T-helper 2 cell treated with Interferon-gamma antibody and Interleukin-4, amounts not matched to agents 100 ng/mL and 5 ng/mL, for 36 hours (primary cell): Measurements from ENCODE around the gene CLIC5. TPM values are rescaled to one million over a fixed set of nuclear protein-coding genes. Genes with fewer than 3 reads are reported as not detected.

Experiments
- intact Hi-C: fragments of 100-400 bp; cut with micrococcal nuclease; formaldehyde crosslinking; loops from one replicate; pipeline ENCODE4 v1.15.1; 2023
- total RNA-seq: library from RNA; stranded (reverse); gene quantifications from 2 replicates; pipeline ENCODE4 v1.2.3, GENCODE V29; 2022

Gene CLIC5
- total RNA-seq, 1 donor from 2014 or later = 2.6 TPM

- intact Hi-C loops = no loop called here
Observed at GRCh38 chr6:46036911-46037310, 21.3 kb upstream of the CLIC5 start.

GRCh38 chr6:46035242-46035641, 19.6 kb upstream of the CLIC5 start:
- intact Hi-C loops = no loop called here

- intact Hi-C loops = no loop called here
Observed at GRCh38 chr6:46032110-46032998, 16.7 kb upstream of the CLIC5 start.

GRCh38 chr6:46029602-46030001, 13.9 kb upstream of the CLIC5 start:
- intact Hi-C loops = no loop called here

- intact Hi-C loops = no loop called here
Observed at GRCh38 chr6:46026307-46026706, 10.6 kb upstream of the CLIC5 start.

- intact Hi-C loops = no loop called here
Observed at GRCh38 chr6:46025573-46025972, 9.9 kb upstream of the CLIC5 start.

- intact Hi-C loops = no loop called here
Observed at GRCh38 chr6:46024124-46024769, 8.6 kb upstream of the CLIC5 start.

DNA sequence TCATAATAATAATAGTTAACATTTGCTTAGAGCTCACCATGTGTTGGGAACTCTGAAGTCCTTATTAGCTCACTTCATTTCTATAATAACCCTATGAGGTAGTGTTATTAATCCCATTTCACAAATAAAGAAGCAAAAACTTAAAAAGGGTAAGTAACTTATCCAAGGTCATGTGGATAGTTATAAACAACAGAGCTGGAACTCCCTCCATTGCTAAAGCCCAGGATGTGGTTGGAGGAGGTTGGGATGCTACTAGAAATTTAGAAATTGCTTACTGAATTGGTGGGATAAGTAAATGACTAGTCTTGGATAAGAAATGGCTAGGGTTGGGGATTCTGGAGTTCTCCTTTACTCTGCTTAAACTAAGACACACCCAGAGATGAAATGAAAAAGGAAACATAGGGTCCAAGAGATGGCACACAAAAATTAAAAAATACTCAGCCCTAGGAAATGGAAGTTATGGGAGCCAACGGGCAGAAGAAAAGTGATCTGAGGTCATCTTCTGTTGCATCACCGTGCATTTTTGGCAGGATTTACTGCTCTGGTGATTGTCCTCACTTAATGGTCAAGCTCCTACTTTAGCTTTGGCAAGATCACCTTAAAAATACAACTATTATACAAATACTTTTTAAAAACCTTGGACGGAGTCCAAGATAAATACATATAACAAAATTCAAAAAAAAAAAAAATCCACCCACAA, 7.7 kb upstream of the CLIC5 start:
- intact Hi-C loops = no loop called here

DNA sequence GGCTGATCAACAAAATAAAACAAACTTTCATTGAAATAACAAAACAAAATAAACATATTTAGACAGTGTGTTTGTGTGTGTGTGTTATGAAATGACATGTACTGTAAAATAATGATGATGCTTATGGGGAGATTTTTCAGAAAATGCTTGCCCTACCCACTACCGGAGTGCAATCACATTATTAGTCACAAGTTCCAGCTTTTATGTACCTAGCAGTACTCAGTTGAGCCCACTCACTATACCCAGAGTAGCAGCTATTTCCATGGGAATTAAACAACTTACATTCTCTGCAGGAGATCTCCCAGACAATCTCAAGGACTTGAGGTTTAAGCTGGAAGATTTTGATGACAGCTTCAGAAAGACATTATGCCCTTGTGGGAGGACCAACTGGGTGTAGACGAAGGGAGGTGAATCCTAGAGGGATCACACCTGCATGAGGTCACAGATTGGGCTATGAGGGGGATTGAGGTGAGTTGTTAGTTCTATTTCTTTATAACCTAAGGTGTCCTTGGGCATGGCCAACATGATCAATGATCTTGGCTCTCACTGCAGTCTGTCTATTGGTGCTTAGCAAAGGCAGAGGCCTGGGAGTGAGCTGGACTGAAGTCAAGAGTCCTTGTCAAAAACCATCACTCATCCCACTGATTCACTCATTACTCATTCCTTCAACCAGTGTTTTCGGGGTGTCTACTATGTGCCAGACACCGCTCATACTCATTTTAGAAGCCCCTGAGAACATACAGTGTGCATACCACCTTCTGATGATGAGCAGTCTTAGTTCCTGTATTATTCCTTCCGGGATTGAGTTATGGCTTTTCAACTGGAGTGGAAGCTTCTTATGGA, 6.7 kb upstream of the CLIC5 start:
- intact Hi-C loops = no loop called here

- intact Hi-C loops = loop anchor here (10.0 kb wide), 5 partner anchors 213 to 1457 kb away; partner anchors contain the start of genes CD2AP, CYP39A1 and SLC25A27
Observed at GRCh38 chr6:46017726-46018125, 2.1 kb upstream of the CLIC5 start.

GRCh38 chr6:46016063-46016608, 476 bp upstream of the CLIC5 start:
- intact Hi-C loops = loop anchor here (10.0 kb wide), 5 partner anchors 211 to 1459 kb away; partner anchors contain the start of genes CD2AP, CYP39A1 and SLC25A27

DNA sequence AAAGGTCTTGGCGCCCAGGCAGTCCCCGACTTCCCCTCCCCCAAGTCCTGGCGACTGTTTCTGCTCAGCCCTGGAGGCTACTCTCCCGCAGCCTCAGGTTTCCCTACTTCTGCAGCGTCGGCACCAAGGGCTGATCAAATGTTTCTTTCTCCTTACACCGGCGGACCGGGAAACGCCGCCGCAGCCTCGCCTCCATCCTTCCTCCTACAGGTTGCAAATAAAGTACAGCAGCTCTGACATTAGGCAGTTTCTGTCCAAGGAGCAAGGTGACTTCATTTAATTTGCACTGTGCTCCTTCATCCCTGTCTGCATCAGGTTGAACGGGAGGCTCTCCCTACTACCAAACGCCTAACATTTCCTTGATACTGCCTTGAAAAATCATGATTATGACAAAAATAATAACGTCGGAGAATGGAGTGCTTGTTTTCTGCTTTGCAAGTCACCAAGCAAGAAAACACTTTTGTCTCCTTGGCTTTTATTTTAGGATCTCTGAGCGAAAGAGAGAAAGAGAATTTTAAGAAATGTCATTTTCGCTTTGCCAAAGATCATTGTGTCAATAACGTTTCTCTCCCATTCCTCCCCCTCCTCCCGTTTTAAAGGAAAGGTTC, 1.0 kb downstream of the CLIC5 start:
- intact Hi-C loops = loop anchor here (1.0 to 10.0 kb wide), 9 partner anchors 84 to 1792 kb away; partner anchors contain the start of genes CD2AP, CYP39A1, ENPP4 and SLC25A27

DNA sequence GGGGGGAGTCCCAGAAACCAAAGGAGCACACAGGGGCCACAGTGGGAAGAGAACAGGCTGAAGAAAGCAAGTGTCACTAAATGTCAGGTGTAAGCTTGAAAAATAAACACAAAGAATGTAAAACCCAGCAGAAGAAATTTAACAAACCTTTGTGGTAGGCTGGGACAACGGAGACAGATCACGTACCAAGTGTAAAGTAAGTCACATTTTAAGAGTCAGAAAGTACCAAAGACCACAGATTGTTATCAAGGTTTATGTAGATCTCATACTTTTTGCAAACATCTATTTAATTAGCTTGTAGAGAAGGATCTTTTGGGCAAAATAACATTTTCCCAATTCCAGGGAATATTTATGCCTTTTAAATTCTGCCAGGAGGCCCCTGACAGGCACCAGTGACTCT, 1.6 kb downstream of the CLIC5 start:
- intact Hi-C loops = loop anchor here (1.0 to 10.0 kb wide), 9 partner anchors 84 to 1792 kb away; partner anchors contain the start of genes CD2AP, CYP39A1, ENPP4 and SLC25A27

DNA sequence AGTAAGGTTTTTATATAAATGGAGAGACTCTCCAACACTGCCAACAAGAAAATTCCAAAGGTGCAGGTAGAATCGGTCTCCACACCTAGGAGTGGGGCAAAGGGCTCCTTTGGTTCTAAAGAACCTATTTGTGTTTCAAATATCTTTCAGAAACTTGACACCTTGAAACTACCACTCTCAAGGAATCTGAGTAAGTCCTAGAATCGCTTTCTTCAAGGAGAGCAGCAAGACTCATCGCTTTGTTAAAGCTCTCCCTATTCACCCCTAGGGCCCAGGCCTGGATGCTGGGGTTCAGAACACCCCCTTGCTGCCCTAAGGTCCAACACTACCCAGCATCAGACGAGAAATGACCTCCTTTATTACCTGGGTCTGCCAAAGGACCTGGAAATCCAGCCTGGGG, 2.0 kb downstream of the CLIC5 start:
- intact Hi-C loops = loop anchor here (1.0 to 10.0 kb wide), 10 partner anchors 83 to 1791 kb away; partner anchors contain the start of genes CD2AP, CYP39A1, ENPP4 and SLC25A27

- intact Hi-C loops = loop anchor here (2.0 to 10.0 kb wide), 9 partner anchors 114 to 1791 kb away; partner anchors contain the start of genes CD2AP, CYP39A1, ENPP4 and SLC25A27
Observed at GRCh38 chr6:46012834-46013233, 2.8 kb downstream of the CLIC5 start.

- intact Hi-C loops = loop anchor here (1.0 to 10.0 kb wide), 11 partner anchors 116 to 1789 kb away; partner anchors contain the start of genes CD2AP, CDC5L, CYP39A1 and ENPP4
Observed at GRCh38 chr6:46011188-46012085, 4.2 kb downstream of the CLIC5 start.

DNA sequence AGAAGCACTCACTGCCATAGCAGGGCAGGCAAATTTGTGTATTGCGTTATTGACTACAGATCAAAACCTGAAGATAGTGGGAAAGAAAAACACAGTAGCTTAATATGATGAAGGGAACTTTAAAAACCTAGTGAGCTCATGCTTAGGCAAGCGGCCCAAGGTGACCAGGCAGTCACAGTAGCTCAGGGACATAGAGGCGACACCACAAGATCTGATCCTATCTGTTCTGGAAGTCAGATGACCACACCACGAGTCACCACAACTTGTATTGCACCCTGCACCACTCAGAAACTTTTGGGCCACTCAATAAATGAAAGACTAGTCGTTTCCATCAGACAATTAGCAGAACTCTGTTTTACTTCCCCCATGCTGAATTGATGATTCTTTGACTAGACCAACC, 4.9 kb downstream of the CLIC5 start:
- intact Hi-C loops = loop anchor here (1.0 to 10.0 kb wide), 10 partner anchors 117 to 1788 kb away; partner anchors contain the start of genes CD2AP, CDC5L, CYP39A1 and ENPP4

- intact Hi-C loops = loop anchor here (5.0 to 10.0 kb wide), 8 partner anchors 117 to 1788 kb away; partner anchors contain the start of genes CD2AP, CYP39A1, ENPP4 and SLC25A27
Observed at GRCh38 chr6:46010270-46010669, 5.4 kb downstream of the CLIC5 start.
